ENCODE data around the gene CELSR2. TPM values are rescaled to one million over a fixed set of nuclear protein-coding genes. Genes with fewer than 3 reads are reported as not detected.
A peak's percentile ranks its signal among the peaks of the same experiment; 100 is the strongest.

CELSR2 gene
- total and polyA plus RNA-seq, 11 donors = 1.6 to 11.9 (median 7.4) TPM

GRCh38 chr1:109238382-109238781, 11.0 kb upstream of the CELSR2 start:
- Histone ChIP-seq H3K4me1 (peaks cover 0 to 27% (median 21%) of the 10 kb centered on the region in 12 donors), H3K27ac (no peak overlapping the region), H3K36me3 (peaks cover 1 to 65% (median 57%) of the 10 kb centered on the region in 9 donors), H3K4me3 (no peak overlapping the region), H3K27me3 (peaks cover 0 to 3% (median 0%) of the 10 kb centered on the region in 9 donors), H3K9me3 (no peaks in the 10 kb centered on the region)
- DNase-seq = no peak
- TF ChIP-seq CTCF (IDR thresholded peaks at IDR 0.05) (no peak), POLR2A (IDR thresholded peaks at IDR 0.05) (no peak)
- intact Hi-C loops (cut with DNase I) = no loop called here
- WGBS, 4 donors = 90 to 93% (median 92%) methylated on average over 2 of the region's 2 CpGs
- no peak for ATAC-seq

- no peak overlapping the region for H3K27ac ChIP-seq
- no peaks in the 10 kb centered on the region for H3K9me3 ChIP-seq
- WGBS, 4 donors = 60 to 86% (median 73%) methylated on average over 1 to 5 of the region's 5 CpGs
- no peak for TF ChIP-seq CTCF (IDR thresholded peaks at IDR 0.05)
- TF ChIP-seq POLR2A (IDR thresholded peaks at IDR 0.05) = no peak
- H3K4me3 ChIP-seq = no peak overlapping the region
- intact Hi-C loops (cut with DNase I) = no loop called here
- DNase-seq = no peak
- ATAC-seq = no peak
- peaks cover 0 to 27% (median 21%) of the 10 kb centered on the region in 12 donors for H3K4me1 ChIP-seq
- peaks cover 0 to 59% (median 52%) of the 10 kb centered on the region in 9 donors for H3K36me3 ChIP-seq
- peaks cover 0 to 3% (median 0%) of the 10 kb centered on the region in 9 donors for H3K27me3 ChIP-seq
These were observed 10.3 kb upstream of the CELSR2 start for GRCh38 chr1:109239047-109239408.

GRCh38 chr1:109239409-109240068, 9.8 kb upstream of the CELSR2 start:
- peak overlapping the region in 6 of 12 donors; percentile 2 to 68 (median 50) for H3K27ac ChIP-seq
- H3K36me3 ChIP-seq = peaks cover 0 to 53% (median 47%) of the 10 kb centered on the region in 9 donors
- WGBS, 4 donors = 66 to 80% (median 76%) methylated on average over 6 of the region's 6 CpGs
- ATAC-seq (peak; percentile 5 to 44 (median 36)), DNase-seq (no peak)
- TF ChIP-seq POLR2A (IDR thresholded peaks at IDR 0.05) (no peak), CTCF (IDR thresholded peaks at IDR 0.05) (peak in 10 of 12 donors; percentile 13 to 49 (median 33))
- peaks cover 0 to 27% (median 21%) of the 10 kb centered on the region in 12 donors for H3K4me1 ChIP-seq
- intact Hi-C loops (cut with DNase I) = no loop called here
- H3K4me3 ChIP-seq = no peak overlapping the region
- peaks cover 0 to 3% (median 0%) of the 10 kb centered on the region in 9 donors for H3K27me3 ChIP-seq
- no peaks in the 10 kb centered on the region for H3K9me3 ChIP-seq

- intact Hi-C loops (cut with DNase I) = no loop called here
- Histone ChIP-seq H3K4me1 (peaks cover 0 to 27% (median 21%) of the 10 kb centered on the region in 12 donors), H3K27ac (peak overlapping the region in 9 of 12 donors; percentile 2 to 68 (median 43)), H3K9me3 (no peaks in the 10 kb centered on the region), H3K36me3 (peaks cover 0 to 44% (median 38%) of the 10 kb centered on the region in 9 donors), H3K4me3 (no peak overlapping the region), H3K27me3 (peaks cover 0 to 3% (median 0%) of the 10 kb centered on the region in 9 donors)
- WGBS, 4 donors = 19 to 29% (median 23%) methylated on average over 23 to 26 of the region's 26 CpGs
- peak; percentile 79 to 90 (median 83) for DNase-seq
- no peak for TF ChIP-seq CTCF (IDR thresholded peaks at IDR 0.05)
- no peak for TF ChIP-seq POLR2A (IDR thresholded peaks at IDR 0.05)
- peak; percentile 34 to 68 (median 64) for ATAC-seq
These were observed 8.9 kb upstream of the CELSR2 start for GRCh38 chr1:109240158-109241152.
